Hepatocyte (in vitro differentiated cells): Measurements from ENCODE around the gene CARS2.
"Not testable (repeated sequence)": the region's sequence is repeated elsewhere in the genome, so short reads cannot be mapped to it uniquely, and the experiment has no call there.

Experiments
- CTCF ChIP-seq: fragments of 200-600 bp; sonication (generic); IDR thresholded peaks from 2 replicates; pipeline ENCODE4 v1.5.1; 2016; ENCODE audit warnings: antibody characterized with exemption, mild to moderate bottlenecking; ENCODE audit not compliant: poor library complexity
- EZH2 ChIP-seq: fragments of 200-600 bp; sonication (generic); IDR thresholded peaks from 2 replicates; pipeline ENCODE4 v1.6.1; 2016; ENCODE audit warnings: antibody characterized with exemption, mild to moderate bottlenecking, borderline replicate concordance

- not testable (repeated sequence) for TF ChIP-seq CTCF, EZH2
These were observed 73.7 kb downstream of the CARS2 start for GRCh38 chr13:110632255-110632654.
